ENCODE results near the gene HSD17B4. TPM values are rescaled to one million over a fixed set of nuclear protein-coding genes. Genes with fewer than 3 reads are reported as not detected.
"Not testable (repeated sequence)": the region's sequence is repeated elsewhere in the genome, so short reads cannot be mapped to it uniquely, and the experiment has no call there.

The HSD17B4 gene
- total and polyA plus RNA-seq, 5 experiments from 2014 or later, result 43.3 to 64.9 (median 49.4) TPM

DNA sequence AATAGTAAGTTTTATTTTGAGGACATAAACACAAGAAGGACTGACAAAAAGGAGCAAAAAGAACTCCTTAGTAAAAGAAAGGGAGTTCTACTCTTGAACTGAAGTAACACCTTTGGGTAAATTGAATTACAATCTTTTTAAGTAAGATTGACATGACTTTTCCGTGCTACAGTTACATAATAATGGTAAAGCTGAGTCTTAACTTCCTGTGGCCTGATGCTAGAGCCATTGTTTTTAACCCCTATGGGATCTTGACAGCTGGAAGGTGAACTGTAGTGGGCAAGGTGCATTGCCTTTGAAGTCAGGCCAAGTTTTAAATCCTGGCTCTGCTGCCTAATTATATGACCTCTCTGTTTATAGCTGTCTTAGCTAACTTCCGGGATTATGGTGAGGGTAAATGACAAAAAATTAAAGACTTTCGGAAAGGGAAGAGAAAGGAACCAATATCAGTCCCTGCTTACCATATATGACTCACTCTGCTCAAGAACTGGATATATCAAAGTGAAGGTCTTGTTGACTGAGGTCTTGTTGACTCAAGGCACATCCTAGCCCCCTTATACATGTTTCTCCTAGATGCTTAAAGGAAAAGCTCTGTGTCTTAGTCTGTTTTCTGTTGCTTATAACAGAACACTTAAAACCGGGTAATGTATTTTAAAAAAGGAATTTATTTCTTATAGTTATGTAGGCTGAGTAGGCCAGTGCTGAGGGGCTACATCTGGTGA lies 6.8 kb downstream of the HSD17B4 start:
- no peak overlapping the region for H3K4me3 Mint-ChIP-seq
- H3K9me3 Mint-ChIP-seq, result no peaks in the 10 kb centered on the region
- no peak overlapping the region for H3K27ac Mint-ChIP-seq
- ATAC-seq, result no peak
- peaks cover 10 to 33% (median 16%) of the 10 kb centered on the region in 4 donors for H3K4me1 Mint-ChIP-seq
- no peaks in the 10 kb centered on the region for H3K27me3 Mint-ChIP-seq
- DNase-seq, result no peak
- POLR2A ChIA-PET, result interaction anchor here (1.3 kb wide), 1 partner anchor 10 kb away, joined by 3 read pairs; no protein-coding TSS in a partner anchor
- peaks cover 8 to 38% (median 14%) of the 10 kb centered on the region in 3 donors for H3K36me3 Mint-ChIP-seq

DNA sequence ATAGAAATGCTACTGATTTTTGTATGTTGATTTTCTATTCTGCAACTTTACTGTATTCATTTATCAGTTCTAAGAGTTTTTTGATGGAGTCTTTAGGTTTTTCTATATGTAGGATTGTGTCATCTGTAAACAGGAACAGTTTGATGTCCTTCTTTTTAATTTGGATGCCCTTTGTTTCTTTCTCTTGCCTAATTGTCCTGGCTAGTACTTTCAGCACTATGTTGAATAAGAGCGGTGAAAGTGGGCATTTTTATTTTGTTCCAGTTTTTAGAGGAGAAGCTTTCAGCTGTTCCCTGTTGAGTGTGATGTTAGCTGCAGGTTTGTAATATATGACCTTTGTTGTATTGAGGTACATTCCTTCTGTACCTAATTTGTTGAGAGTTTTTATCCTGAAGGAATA lies 13.3 kb downstream of the HSD17B4 start:
- peaks cover 41 to 61% (median 43%) of the 10 kb centered on the region in 3 donors for H3K36me3 Mint-ChIP-seq
- no peak overlapping the region for H3K4me3 Mint-ChIP-seq
- H3K4me1 Mint-ChIP-seq, result peaks cover 15 to 41% (median 32%) of the 10 kb centered on the region in 4 donors
- no peak overlapping the region for H3K27ac Mint-ChIP-seq
- peaks cover 0 to 47% (median 19%) of the 10 kb centered on the region in 9 donors for H3K9me3 Mint-ChIP-seq
- POLR2A ChIA-PET, result interaction anchor here (0.6 kb wide), 1 partner anchor 188 kb away, joined by 3 read pairs; no protein-coding TSS in a partner anchor
- DNase-seq (no peak), ATAC-seq (no peak)
- no peaks in the 10 kb centered on the region for H3K27me3 Mint-ChIP-seq

DNA sequence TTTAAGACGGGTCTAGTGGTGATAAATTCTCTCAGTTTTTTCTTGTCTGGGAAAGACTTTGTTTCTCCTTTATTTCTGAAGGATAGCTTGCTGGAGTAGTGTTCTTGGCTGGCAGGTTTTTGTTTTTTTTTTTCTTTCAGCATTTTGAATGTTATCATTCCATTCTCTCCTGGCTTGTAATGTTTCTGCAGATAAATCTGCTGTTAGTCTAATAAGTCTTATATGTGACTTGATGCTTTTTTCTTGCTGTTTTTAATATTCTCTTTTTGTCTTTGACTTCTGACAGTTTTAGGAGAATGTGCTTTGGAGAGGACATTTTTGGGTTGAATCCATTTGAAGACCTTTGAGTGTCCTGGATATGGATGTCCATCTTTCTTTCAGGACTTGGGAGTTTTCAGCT lies 16.0 kb downstream of the HSD17B4 start:
- H3K4me3 Mint-ChIP-seq, result no peak overlapping the region
- H3K4me1 Mint-ChIP-seq, result peaks cover 11 to 43% (median 32%) of the 10 kb centered on the region in 4 donors
- peaks cover 39 to 63% (median 53%) of the 10 kb centered on the region in 3 donors for H3K36me3 Mint-ChIP-seq
- no peak for DNase-seq
- no peak overlapping the region for H3K27ac Mint-ChIP-seq
- ATAC-seq, result no peak
- POLR2A ChIA-PET, result no interaction called here
- H3K27me3 Mint-ChIP-seq, result no peaks in the 10 kb centered on the region
- H3K9me3 Mint-ChIP-seq, result peaks cover 0 to 47% (median 19%) of the 10 kb centered on the region in 9 donors

DNA sequence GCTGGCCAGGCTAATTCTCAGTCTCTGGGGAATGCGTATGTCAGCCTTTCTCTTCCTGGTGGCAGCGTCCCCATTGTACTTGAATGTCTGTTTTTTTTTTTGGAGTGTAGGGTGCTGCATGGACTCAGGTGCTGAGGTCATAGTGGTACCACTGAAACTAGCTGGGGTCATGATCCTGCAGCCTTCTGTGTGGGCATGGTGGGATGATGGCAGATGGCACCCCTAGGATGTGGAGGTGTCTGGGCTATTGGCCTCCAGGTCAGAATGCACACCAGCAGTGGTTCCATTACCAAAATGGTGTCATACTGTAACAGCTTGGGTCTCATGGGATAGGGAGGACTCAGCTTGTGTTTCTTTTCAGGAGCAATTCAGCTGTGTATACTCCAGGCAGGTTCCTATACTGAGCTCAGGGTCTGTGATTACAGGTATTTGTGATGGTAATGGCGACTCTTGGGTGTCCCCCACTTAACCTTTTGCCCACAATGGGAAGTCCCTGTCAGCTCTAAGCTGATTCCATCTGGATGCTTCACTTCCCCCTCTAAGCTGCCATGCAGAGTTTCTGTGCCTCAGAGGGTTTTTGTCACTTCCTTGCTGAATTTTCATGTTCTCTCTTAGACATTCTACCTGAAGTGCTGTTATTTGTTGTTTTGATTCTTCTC lies 17.9 kb downstream of the HSD17B4 start:
- Mint-ChIP-seq H3K4me3 (no peak overlapping the region), H3K4me1 (peaks cover 8 to 34% (median 26%) of the 10 kb centered on the region in 4 donors), H3K9me3 (peaks cover 0 to 45% (median 19%) of the 10 kb centered on the region in 9 donors), H3K27ac (peak overlapping the region in 1 of 10 donors; percentile 14), H3K27me3 (no peaks in the 10 kb centered on the region), H3K36me3 (peaks cover 41 to 58% (median 55%) of the 10 kb centered on the region in 3 donors)
- DNase-seq, result no peak
- POLR2A ChIA-PET, result no interaction called here
- ATAC-seq, result no peak

DNA sequence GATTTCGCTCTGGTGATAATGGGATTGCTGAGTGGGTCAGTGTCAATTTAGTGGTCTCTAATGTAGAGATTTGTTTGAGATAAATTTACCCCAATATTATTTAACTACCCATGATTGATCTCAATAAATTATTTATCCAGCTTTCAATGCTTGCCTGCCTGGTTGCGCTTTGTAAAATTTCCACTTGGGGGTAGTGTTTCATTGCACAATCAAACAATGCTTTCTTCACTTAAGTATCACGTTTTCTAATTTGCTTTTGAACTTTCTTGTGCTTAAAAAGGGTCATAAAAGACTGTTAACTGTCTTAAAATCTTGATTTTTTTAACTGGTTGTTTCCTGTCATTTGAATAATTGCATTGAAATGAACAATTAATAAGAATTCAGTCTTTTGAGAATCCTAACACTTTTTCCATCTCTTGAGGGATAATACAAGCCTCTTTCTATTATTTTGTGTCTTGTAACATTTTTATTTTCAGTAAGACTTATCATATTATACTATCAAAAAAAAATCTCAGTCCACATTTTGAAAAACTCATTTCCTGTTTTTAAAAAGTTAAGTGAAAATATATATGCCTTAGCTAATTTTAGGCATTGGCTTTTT lies 18.7 kb downstream of the HSD17B4 start:
- Mint-ChIP-seq H3K4me1 (peaks cover 6 to 27% (median 19%) of the 10 kb centered on the region in 4 donors), H3K4me3 (no peak overlapping the region), H3K27me3 (no peaks in the 10 kb centered on the region), H3K36me3 (peaks cover 36 to 54% (median 53%) of the 10 kb centered on the region in 3 donors), H3K27ac (peak overlapping the region in 1 of 10 donors; percentile 7), H3K9me3 (peaks cover 0 to 41% (median 19%) of the 10 kb centered on the region in 9 donors)
- ATAC-seq (no peak), DNase-seq (peak in 3 of 10 donors; percentile 9 to 28 (median 13))
- POLR2A ChIA-PET, result no interaction called here

DNA sequence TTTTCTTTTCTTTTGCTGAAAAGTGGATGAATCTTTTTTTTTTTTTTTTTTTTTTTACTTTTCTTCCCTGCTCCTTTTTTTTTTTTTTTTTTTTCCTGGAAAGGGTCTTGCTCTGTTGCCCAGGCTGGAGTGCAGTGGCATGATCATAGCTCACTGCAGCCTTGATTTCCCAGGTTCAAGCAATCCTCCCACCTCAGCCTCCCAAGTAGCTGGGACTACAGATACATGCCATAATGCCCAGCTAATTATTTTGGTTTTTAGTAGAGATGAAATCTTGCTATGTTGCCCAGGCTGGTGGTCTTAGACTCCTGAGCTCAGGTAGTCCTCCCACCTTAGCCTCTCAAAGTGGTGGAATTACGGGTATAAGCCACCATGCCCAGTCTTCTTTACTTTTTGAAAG lies 20.9 kb downstream of the HSD17B4 start:
- DNase-seq (no peak), ATAC-seq (no peak)
- Mint-ChIP-seq H3K27me3 (no peaks in the 10 kb centered on the region), H3K9me3 (peaks cover 0 to 19% (median 9%) of the 10 kb centered on the region in 9 donors), H3K27ac (no peak overlapping the region), H3K4me3 (no peak overlapping the region), H3K4me1 (peaks cover 6 to 16% (median 10%) of the 10 kb centered on the region in 4 donors), H3K36me3 (peaks cover 18 to 65% (median 47%) of the 10 kb centered on the region in 3 donors)
- POLR2A ChIA-PET, result interaction anchor here (0.7 kb wide), 1 partner anchor 23 kb away, joined by 6 read pairs; no protein-coding TSS in a partner anchor

DNA sequence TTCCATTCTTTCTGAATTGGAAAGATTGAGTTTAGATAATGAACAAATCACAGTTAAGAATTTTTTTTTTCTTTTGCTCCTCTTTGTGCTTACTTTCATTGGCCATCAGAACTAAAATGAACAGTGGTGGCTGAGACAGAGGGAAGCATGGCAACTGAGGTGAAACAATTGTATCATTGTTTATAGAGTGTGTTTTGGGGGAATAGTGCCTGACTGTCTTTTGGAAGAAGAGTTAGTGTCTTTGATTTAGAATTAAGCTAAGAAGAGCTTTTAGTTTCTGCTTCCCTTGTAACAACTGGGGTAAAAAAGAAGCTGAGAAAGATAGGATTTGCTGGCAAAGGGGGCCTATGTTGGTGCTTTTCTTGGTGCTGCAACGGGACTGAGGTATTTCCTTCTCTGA lies 24.0 kb downstream of the HSD17B4 start:
- H3K27me3 Mint-ChIP-seq, result no peaks in the 10 kb centered on the region
- ATAC-seq (no peak), DNase-seq (no peak)
- H3K4me3 Mint-ChIP-seq, result no peak overlapping the region
- H3K9me3 Mint-ChIP-seq, result no peaks in the 10 kb centered on the region
- peak overlapping the region in 1 of 10 donors; percentile 14 for H3K27ac Mint-ChIP-seq
- H3K36me3 Mint-ChIP-seq, result peaks cover 14 to 77% (median 44%) of the 10 kb centered on the region in 3 donors
- POLR2A ChIA-PET, result no interaction called here
- peaks cover 0 to 3% (median under 1%) of the 10 kb centered on the region in 4 donors for H3K4me1 Mint-ChIP-seq

DNA sequence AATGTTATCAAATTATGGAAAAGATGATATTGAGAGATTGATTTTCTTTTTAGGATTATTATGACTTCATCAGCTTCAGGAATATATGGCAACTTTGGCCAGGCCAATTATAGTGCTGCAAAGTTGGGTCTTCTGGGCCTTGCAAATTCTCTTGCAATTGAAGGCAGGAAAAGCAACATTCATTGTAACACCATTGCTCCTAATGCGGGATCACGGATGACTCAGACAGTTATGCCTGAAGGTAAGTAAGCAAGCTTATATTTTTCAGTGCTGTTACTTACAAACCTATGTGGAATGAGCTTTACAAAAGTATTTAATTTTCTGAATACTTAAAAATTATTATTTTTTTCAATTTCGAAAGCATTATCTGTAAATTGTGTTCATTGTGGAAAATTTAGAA lies 26.5 kb downstream of the HSD17B4 start:
- Mint-ChIP-seq H3K9me3 (no peaks in the 10 kb centered on the region), H3K4me1 (peaks cover 0 to 5% (median 0%) of the 10 kb centered on the region in 4 donors), H3K27ac (no peak overlapping the region), H3K4me3 (no peak overlapping the region), H3K36me3 (peaks cover 19 to 85% (median 60%) of the 10 kb centered on the region in 3 donors), H3K27me3 (no peaks in the 10 kb centered on the region)
- DNase-seq (no peak), ATAC-seq (no peak)
- POLR2A ChIA-PET, result no interaction called here

DNA sequence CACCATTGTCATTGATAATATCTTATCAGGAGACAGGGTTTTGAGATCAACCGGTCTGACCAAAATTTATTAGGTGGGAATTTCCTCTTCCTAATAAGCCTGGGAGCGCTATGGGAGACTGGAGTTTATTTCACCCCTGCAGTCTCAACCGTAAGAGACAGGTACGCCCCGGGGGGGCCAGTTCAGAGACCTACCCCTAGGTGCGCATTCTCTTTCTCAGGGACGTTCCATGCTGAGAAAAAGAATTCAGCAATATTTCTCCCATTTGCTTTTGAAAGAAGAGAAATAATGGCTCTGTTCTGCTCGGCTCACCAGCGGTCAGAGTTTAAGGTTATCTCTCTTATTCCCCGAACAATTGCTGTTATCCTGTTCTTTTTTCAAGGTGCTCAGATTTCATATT lies 28.3 kb downstream of the HSD17B4 start:
- POLR2A ChIA-PET, H3K4me3 Mint-ChIP-seq, H3K4me1 Mint-ChIP-seq, H3K9me3 Mint-ChIP-seq, ATAC-seq, H3K27ac Mint-ChIP-seq, H3K27me3 Mint-ChIP-seq, DNase-seq: not testable (repeated sequence)
- peaks cover 19 to 93% (median 58%) of the 10 kb centered on the region in 3 donors for H3K36me3 Mint-ChIP-seq

DNA sequence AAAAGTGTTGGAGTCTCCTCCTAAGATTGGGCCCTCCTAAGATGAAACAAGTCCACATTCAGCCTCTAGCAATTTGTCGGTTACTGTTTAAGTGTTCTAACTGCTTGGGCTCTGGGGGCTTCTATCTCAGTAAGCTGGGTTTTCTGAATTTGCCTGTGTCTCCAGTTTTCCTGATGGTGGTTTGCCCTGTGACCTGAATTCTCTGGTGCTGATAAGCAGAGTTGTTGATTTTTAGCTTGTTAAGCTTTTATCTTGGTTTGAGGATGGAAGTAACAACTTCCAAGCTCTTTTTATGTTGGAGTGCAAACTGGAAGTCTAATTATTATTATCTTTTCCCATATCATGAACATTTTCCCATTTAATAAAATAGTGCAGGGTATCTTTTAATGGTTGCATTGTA lies 30.9 kb downstream of the HSD17B4 start:
- no peaks in the 10 kb centered on the region for H3K9me3 Mint-ChIP-seq
- POLR2A ChIA-PET, result no interaction called here

DNA sequence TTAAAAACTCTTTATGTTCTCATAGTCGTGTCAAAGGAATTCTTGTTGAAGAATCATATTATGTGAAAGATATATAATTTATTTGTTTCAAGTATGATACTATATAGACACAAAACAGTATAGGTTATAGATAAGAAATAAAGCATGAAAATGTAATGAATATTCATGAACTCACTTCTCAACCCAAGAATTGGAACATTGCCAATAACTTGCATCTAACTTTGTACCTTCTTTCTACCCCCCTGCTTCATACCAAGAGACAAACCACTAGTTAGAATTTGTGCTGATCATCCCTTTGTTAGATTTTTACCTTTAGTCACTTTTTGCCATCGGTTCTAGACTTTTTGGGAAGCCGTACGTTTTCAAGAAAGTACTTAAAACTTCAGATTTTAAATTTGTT lies 32.6 kb downstream of the HSD17B4 start:
- no peaks in the 10 kb centered on the region for H3K27me3 Mint-ChIP-seq
- H3K27ac Mint-ChIP-seq, result no peak overlapping the region
- POLR2A ChIA-PET, result no interaction called here
- no peaks in the 10 kb centered on the region for H3K9me3 Mint-ChIP-seq
- DNase-seq, result no peak
- no peak for ATAC-seq
- H3K4me3 Mint-ChIP-seq, result no peak overlapping the region
- peaks cover 0 to 5% (median 0%) of the 10 kb centered on the region in 4 donors for H3K4me1 Mint-ChIP-seq
- peaks cover 10 to 80% (median 47%) of the 10 kb centered on the region in 3 donors for H3K36me3 Mint-ChIP-seq

More for the DNA sequence above, 30.9 kb downstream of the HSD17B4 start:
- H3K27me3 Mint-ChIP-seq, result no peaks in the 10 kb centered on the region
- H3K4me3 Mint-ChIP-seq, result no peak overlapping the region
- peaks cover 14 to 87% (median 49%) of the 10 kb centered on the region in 3 donors for H3K36me3 Mint-ChIP-seq
- H3K27ac Mint-ChIP-seq, result no peak overlapping the region
- no peak for ATAC-seq
- DNase-seq, result no peak
- peaks cover 0 to 5% (median 0%) of the 10 kb centered on the region in 4 donors for H3K4me1 Mint-ChIP-seq

DNA sequence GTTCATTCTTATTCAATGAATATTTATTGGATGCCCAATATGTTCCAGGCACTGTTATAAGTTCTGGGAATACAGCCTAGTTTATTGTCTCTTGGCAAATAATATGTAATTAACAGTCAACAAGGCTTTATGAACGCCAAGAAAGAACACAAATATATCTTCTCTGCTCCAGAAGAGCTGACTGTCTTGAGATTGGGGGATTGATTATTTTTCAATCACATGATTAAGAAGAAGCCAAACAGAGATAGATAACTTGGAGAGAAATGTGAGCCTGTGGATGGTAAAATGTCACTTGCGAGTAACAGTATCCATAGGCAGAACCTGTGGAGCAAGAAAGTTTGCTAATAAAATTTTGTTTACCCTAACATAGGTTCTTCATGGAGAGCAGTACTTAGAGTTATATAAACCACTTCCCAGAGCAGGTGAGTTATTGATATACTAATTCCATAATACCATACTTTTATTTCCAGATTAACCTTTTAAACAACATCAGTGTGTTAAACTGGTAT lies 49.4 kb downstream of the HSD17B4 start:
- Mint-ChIP-seq H3K36me3 (peaks cover 23 to 70% (median 59%) of the 10 kb centered on the region in 3 donors), H3K27me3 (no peaks in the 10 kb centered on the region), H3K9me3 (peaks cover 0 to 23% (median 10%) of the 10 kb centered on the region in 9 donors), H3K4me1 (peaks cover 0 to 4% (median 1%) of the 10 kb centered on the region in 4 donors), H3K4me3 (no peak overlapping the region), H3K27ac (no peak overlapping the region)
- DNase-seq (no peak), ATAC-seq (no peak)
- POLR2A ChIA-PET, result no interaction called here

All from naive thymus-derived CD8-positive, alpha-beta T cell (primary cell).